Astrocyte (in vitro differentiated cells and primary cell): ENCODE data around the gene WFDC5. TPM values are rescaled to one million over a fixed set of nuclear protein-coding genes. Genes with fewer than 3 reads are reported as not detected.

Experiments
- DNase-seq: peaks from one replicate; pipeline ENCODE4 v3.0.0-alpha.2; 2010; ENCODE audit warnings: low read depth
- FAIRE-seq: peaks from 2 replicates; lab custom pipeline; 2011; peaks lifted over from hg19 to GRCh38; lab: Jason Lieb, UNC
- H2AFZ ChIP-seq: 2 replicates; pipeline ENCODE4 v1.6.0; 2012; ENCODE audit warnings: low read depth, low read length, inconsistent platforms
- H3K27ac ChIP-seq: 2 replicates; pipeline ENCODE4 v1.5.1; 2011; ENCODE audit warnings: low read depth, low read length, inconsistent platforms
- H3K27me3 ChIP-seq: 2 replicates; pipeline ENCODE4 v1.6.0; 2011; ENCODE audit warnings: low read length, inconsistent platforms; ENCODE audit not compliant: insufficient read depth
- H3K36me3 ChIP-seq: 2 replicates; pipeline ENCODE4 v1.5.1; 2011; ENCODE audit warnings: low read length, inconsistent platforms; ENCODE audit not compliant: insufficient read depth
- H3K4me1 ChIP-seq: 2 replicates; pipeline ENCODE4 v1.5.1; 2011; ENCODE audit warnings: low read length, inconsistent platforms; ENCODE audit not compliant: insufficient read depth
- H3K4me2 ChIP-seq: 2 replicates; pipeline ENCODE4 v1.6.0; 2012; ENCODE audit warnings: low read length, inconsistent platforms
- H3K4me3 ChIP-seq: 2 replicates; pipeline ENCODE4 v1.5.1; 2011; ENCODE audit warnings: low read depth, mild to moderate bottlenecking, low read length, inconsistent platforms; ENCODE audit not compliant: insufficient read depth
- H3K79me2 ChIP-seq: 2 replicates; pipeline ENCODE4 v1.6.0; 2012; ENCODE audit warnings: mild to moderate bottlenecking, low read length, inconsistent platforms; ENCODE audit not compliant: insufficient read depth
- H3K9ac ChIP-seq: 2 replicates; pipeline ENCODE4 v1.6.0; 2012; ENCODE audit warnings: mild to moderate bottlenecking, low read length, inconsistent platforms
- H3K9me3 ChIP-seq: 2 replicates; pipeline ENCODE4 v1.5.1; 2012; ENCODE audit warnings: low read depth, mild to moderate bottlenecking, low read length, inconsistent platforms; ENCODE audit not compliant: insufficient read depth
- H4K20me1 ChIP-seq: 2 replicates; pipeline ENCODE4 v1.6.0; 2012; ENCODE audit warnings: low read length, inconsistent platforms; ENCODE audit not compliant: insufficient read depth
- H3K27ac Mint-ChIP-seq: one replicate; pipeline ENCODE4 v1.8.0; 2021; ENCODE audit warnings: mild to moderate bottlenecking, mixed read lengths; ENCODE audit not compliant: unreplicated experiment
- H3K27me3 Mint-ChIP-seq: one replicate; pipeline ENCODE4 v1.8.0; 2021; ENCODE audit warnings: low read depth, mixed read lengths; ENCODE audit not compliant: unreplicated experiment
- H3K36me3 Mint-ChIP-seq: one replicate; pipeline ENCODE4 v1.8.0; 2021; ENCODE audit warnings: low read depth, mixed read lengths; ENCODE audit not compliant: unreplicated experiment
- H3K4me1 Mint-ChIP-seq: one replicate; pipeline ENCODE4 v1.8.0; 2021; ENCODE audit warnings: low read depth, mixed read lengths; ENCODE audit not compliant: unreplicated experiment
- H3K4me3 Mint-ChIP-seq: one replicate; pipeline ENCODE4 v1.8.0; 2021; ENCODE audit warnings: mild to moderate bottlenecking, moderate library complexity, mixed read lengths; ENCODE audit not compliant: unreplicated experiment
- H3K9me3 Mint-ChIP-seq: one replicate; pipeline ENCODE4 v1.8.0; 2021; ENCODE audit warnings: mild to moderate bottlenecking, mixed read lengths; ENCODE audit not compliant: unreplicated experiment
- EZH2 ChIP-seq: IDR thresholded peaks from 2 replicates; pipeline ENCODE4 v1.6.1; 2012; ENCODE audit warnings: mild to moderate bottlenecking, low read length, inconsistent platforms; ENCODE audit not compliant: insufficient read depth
- total RNA-seq: library from RNA; stranded (reverse); gene quantifications from 2 replicates; pipeline ENCODE4 v1.2.1, GENCODE V29; 2021
- TF ChIP-seq, protein P1 (sequence below): IDR thresholded peaks from 2 replicates; pipeline ENCODE4 v1.5.1; 2011; ENCODE audit warnings: low read depth, mild to moderate bottlenecking, inconsistent platforms, low read length, moderate library complexity; ENCODE audit not compliant: insufficient read depth

WFDC5 gene
- total RNA-seq, 1 donor from 2014 or later, result not detected

GRCh38 chr20:45111285-45111684 is 3.7 kb downstream of the WFDC5 start:
- no peak overlapping the region for H2AFZ ChIP-seq
- no peak for FAIRE-seq
- H3K4me1 Mint-ChIP-seq, result no peaks in the 10 kb centered on the region

GRCh38 chr20:45110301-45110700 is 4.7 kb downstream of the WFDC5 start:
- Mint-ChIP-seq H3K27ac (no peak overlapping the region), H3K4me3 (no peak overlapping the region), H3K4me1 (no peaks in the 10 kb centered on the region), H3K9me3 (no peaks in the 10 kb centered on the region), H3K27me3 (peaks cover 16% of the 10 kb centered on the region), H3K36me3 (no peaks in the 10 kb centered on the region)
- H2AFZ ChIP-seq, result no peak overlapping the region
- H3K27ac ChIP-seq, result no peak overlapping the region
- FAIRE-seq (no peak), DNase-seq (no peak)
- TF ChIP-seq, protein P1, sequence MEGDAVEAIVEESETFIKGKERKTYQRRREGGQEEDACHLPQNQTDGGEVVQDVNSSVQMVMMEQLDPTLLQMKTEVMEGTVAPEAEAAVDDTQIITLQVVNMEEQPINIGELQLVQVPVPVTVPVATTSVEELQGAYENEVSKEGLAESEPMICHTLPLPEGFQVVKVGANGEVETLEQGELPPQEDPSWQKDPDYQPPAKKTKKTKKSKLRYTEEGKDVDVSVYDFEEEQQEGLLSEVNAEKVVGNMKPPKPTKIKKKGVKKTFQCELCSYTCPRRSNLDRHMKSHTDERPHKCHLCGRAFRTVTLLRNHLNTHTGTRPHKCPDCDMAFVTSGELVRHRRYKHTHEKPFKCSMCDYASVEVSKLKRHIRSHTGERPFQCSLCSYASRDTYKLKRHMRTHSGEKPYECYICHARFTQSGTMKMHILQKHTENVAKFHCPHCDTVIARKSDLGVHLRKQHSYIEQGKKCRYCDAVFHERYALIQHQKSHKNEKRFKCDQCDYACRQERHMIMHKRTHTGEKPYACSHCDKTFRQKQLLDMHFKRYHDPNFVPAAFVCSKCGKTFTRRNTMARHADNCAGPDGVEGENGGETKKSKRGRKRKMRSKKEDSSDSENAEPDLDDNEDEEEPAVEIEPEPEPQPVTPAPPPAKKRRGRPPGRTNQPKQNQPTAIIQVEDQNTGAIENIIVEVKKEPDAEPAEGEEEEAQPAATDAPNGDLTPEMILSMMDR, result no peak
- TF ChIP-seq EZH2, result no peak
- no peak overlapping the region for H3K4me3 ChIP-seq
- no peaks in the 10 kb centered on the region for H3K36me3 ChIP-seq
- H3K27me3 ChIP-seq, result peaks cover 14% of the 10 kb centered on the region
- H3K9me3 ChIP-seq, result no peaks in the 10 kb centered on the region
- H3K4me1 ChIP-seq, result no peaks in the 10 kb centered on the region
- no peaks in the 10 kb centered on the region for H4K20me1 ChIP-seq
- H3K9ac ChIP-seq, result no peak overlapping the region
- H3K79me2 ChIP-seq, result no peaks in the 10 kb centered on the region
- H3K4me2 ChIP-seq, result no peak overlapping the region

More at GRCh38 chr20:45111285-45111684, 3.7 kb downstream of the WFDC5 start:
- H3K36me3 ChIP-seq, result no peaks in the 10 kb centered on the region
- no peaks in the 10 kb centered on the region for H3K36me3 Mint-ChIP-seq
- no peak for TF ChIP-seq EZH2
- TF ChIP-seq, protein P1, result no peak
- H3K9ac ChIP-seq, result no peak overlapping the region
- DNase-seq, result no peak
- H3K4me3 Mint-ChIP-seq, result no peak overlapping the region
- no peaks in the 10 kb centered on the region for H3K9me3 Mint-ChIP-seq
- H4K20me1 ChIP-seq, result no peaks in the 10 kb centered on the region
- no peak overlapping the region for H3K27ac Mint-ChIP-seq
- H3K27ac ChIP-seq, result no peak overlapping the region
- H3K27me3 ChIP-seq, result peaks cover 15% of the 10 kb centered on the region
- peaks cover 21% of the 10 kb centered on the region for H3K27me3 Mint-ChIP-seq
- H3K4me1 ChIP-seq, result no peaks in the 10 kb centered on the region
- H3K4me2 ChIP-seq, result no peak overlapping the region
- no peaks in the 10 kb centered on the region for H3K9me3 ChIP-seq
- no peak overlapping the region for H3K4me3 ChIP-seq
- H3K79me2 ChIP-seq, result no peaks in the 10 kb centered on the region

GRCh38 chr20:45109634-45110033 is 5.3 kb downstream of the WFDC5 start:
- FAIRE-seq, result no peak
- Histone ChIP-seq H3K4me2 (no peak overlapping the region), H3K27ac (no peak overlapping the region), H3K4me3 (no peak overlapping the region), H3K27me3 (peaks cover 13% of the 10 kb centered on the region), H3K79me2 (no peaks in the 10 kb centered on the region), H2AFZ (no peak overlapping the region), H4K20me1 (no peaks in the 10 kb centered on the region), H3K9me3 (no peaks in the 10 kb centered on the region), H3K36me3 (no peaks in the 10 kb centered on the region), H3K9ac (no peak overlapping the region), H3K4me1 (peaks cover 5% of the 10 kb centered on the region)
- TF ChIP-seq EZH2, result no peak
- TF ChIP-seq, protein P1, result no peak
- Mint-ChIP-seq H3K4me3 (no peak overlapping the region), H3K27me3 (peaks cover 9% of the 10 kb centered on the region), H3K27ac (no peak overlapping the region), H3K4me1 (peaks cover 5% of the 10 kb centered on the region), H3K36me3 (no peaks in the 10 kb centered on the region), H3K9me3 (no peaks in the 10 kb centered on the region)
- no peak for DNase-seq
